DMS53 treated with DMSO at 0.1 percent for 48 hours (cell line): ENCODE measurements around the gene SOCS7.
"Not testable (repeated sequence)": the region's sequence is repeated elsewhere in the genome, so short reads cannot be mapped to it uniquely, and the experiment has no call there.

Experiments
- DNase-seq: peaks from one replicate; lab custom pipeline; 2025; ENCODE audit not compliant: unreplicated experiment; lab: John Stamatoyannopoulos, UW

The SOCS7 gene

DNA sequence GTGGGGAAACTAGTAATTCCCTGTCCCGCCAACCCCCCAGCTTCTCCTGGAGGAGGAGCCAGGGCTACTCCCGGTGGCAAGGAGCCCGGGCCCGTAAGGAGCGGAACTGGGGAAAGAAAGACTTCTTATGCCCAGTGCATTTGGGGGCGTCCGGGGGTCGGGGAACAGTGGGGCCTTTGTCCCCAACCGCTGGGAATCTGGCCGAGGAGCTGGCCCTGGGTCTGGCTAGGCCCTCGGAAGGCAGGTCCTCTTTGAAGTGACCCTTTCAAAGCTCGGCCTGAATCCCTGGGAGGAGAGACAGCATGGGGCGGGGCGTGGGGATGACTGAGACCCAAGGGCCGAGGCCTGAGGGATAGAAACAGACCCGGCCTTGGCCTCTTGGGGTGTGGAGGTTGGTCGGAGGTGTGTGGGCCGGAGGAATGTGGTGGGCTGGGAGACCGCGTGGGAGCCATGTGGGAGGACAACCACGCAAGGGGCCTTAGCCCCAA, 82.6 kb downstream of the SOCS7 start:
- no peak for DNase-seq

- no peak for DNase-seq
These were observed 84.2 kb downstream of the SOCS7 start for GRCh38 chr17:38435795-38436194.

GRCh38 chr17:38436386-38436785, 84.7 kb downstream of the SOCS7 start:
- DNase-seq: no peak

DNA sequence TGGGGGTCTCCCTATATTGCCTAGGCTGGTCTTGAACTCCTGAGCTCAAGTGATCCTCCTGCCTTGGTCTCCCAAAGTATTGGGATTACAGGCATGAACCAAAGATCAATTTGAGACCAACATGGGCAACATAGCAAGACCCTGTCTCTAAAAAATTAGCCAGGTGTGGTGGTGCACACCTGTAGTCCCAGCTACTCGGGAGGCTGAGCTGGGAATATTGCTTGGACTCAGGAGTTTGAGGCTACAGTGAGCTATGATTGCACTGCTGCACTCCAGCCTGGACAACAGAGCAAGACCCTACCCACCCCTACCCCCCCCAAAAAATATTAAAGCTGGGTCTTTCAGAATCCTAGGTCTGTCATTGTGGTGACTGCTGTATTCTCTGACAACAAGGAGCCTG, 85.7 kb downstream of the SOCS7 start:
- DNase-seq: not testable (repeated sequence)

GRCh38 chr17:38439436-38439835, 87.8 kb downstream of the SOCS7 start:
- no peak for DNase-seq

DNA sequence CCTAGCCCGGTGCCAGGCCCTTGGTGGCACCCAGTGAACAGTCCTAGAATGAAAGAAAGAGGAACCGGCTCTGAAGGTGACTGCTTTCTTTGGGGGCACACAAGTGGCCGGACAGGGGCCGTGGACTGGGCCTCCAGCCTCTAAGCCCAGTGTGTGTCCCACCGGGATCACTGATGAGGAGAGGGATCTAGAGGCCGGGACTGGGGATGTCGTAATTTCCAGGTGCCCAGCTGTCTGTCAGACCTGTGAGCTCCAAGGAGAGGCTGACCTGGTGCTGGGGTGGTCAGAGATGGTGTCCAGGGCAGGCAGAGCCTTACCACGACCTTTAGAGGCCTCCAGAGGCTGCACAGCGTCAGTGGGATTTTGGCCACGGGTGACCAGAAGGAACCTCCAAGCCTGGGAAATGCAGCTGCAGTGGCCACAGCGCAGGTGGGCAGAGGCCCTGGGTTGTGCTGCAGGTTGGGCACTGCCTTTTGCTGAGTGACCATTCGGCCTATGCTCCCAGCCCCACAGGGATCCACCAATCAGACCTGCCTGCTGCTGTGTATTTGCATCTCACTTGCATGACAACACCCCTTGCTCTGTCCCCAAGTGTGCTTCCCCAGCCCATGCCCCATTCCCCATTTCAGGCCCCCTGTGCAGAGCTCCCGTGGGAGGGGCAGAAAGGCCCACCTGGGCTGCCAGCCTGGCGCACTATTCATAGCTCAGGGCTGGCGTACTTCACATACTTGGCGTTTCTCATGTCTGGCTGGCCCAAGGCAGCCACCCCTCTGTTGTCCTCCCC, 89.2 kb downstream of the SOCS7 start:
- DNase-seq: no peak

DNA sequence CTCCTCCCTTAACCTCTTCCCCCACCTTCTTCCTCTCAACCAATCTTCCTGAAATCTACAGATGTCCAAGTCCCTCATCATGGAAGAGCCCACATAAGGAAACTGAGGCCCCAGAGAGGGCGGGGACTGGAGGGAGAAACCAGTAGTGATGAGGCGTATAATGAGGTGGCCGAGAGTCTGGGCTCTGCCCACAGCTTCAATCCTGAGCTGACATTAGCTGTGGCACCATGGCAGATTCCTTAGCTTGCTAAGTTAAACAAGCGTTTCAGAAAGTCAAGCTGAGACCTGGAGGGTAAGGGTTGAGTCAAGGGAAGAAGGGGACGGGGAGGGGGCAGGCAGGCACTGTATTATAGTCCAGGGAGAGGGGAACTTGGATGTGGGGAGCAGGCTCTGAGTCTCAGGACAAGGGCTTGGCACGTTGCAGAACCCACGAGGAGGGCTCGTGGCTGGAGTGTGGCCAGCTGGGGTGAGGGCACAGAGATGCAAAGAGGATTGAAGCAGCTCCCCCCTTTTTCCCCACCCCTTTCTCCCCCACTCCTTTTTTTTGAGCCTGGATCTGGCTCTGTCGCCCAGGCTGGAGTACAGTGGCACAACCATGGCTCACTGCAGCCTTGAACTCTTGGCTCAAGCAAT, 89.9 kb downstream of the SOCS7 start:
- DNase-seq: no peak

GRCh38 chr17:38442548-38442947, 90.9 kb downstream of the SOCS7 start:
- no peak for DNase-seq

GRCh38 chr17:38443356-38444031, 91.8 kb downstream of the SOCS7 start:
- DNase-seq: no peak

DNA sequence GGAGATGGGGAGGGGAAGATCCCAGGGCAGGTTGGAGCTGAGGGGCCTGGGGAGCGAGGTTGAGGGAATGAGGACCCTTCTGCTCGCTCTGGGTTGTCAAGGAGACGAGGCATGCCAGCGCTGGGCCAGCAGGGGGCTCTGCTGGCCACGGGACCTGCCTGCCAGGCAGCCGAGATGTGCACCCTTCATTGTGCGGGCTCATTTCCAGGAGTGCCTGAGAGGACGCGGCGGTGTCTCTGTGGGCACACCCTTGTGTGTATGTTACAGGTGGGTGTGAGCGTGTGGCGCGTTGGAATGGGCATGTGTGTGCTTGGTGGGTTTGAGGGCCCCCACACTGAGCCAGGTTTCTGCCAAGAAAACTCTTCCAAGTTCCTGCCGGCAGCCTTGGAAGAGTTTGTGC, 92.5 kb downstream of the SOCS7 start:
- peak; percentile 62 for DNase-seq

GRCh38 chr17:38447502-38448085, 96.0 kb downstream of the SOCS7 start:
- no peak for DNase-seq

GRCh38 chr17:38448208-38448771, 96.6 kb downstream of the SOCS7 start:
- DNase-seq: no peak

- DNase-seq: no peak
These were observed 97.7 kb downstream of the SOCS7 start for GRCh38 chr17:38449364-38449763.

DNA sequence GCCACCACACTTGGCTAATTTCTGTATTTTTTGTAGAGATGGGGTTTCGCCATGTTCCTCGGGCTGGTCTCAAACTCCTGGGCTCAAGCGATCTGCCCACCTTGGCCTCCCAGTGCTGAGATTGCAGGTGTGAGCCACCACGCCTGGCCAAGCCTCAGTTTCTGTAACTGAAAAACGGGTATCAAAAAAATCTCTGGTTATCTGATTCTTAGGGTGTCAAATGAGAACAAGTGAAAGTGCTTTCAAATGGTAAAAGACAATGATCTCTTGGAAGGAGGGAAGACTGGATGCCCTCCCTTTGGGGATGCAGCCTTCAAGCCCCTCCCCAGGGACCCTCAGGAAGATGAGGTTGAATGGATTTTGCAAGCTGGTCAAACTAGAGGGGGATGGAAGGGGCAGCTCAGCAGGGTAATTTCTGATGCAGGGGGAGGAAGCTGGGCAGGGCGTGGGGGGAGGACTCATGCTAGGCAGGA, 98.9 kb downstream of the SOCS7 start:
- no peak for DNase-seq

DNA sequence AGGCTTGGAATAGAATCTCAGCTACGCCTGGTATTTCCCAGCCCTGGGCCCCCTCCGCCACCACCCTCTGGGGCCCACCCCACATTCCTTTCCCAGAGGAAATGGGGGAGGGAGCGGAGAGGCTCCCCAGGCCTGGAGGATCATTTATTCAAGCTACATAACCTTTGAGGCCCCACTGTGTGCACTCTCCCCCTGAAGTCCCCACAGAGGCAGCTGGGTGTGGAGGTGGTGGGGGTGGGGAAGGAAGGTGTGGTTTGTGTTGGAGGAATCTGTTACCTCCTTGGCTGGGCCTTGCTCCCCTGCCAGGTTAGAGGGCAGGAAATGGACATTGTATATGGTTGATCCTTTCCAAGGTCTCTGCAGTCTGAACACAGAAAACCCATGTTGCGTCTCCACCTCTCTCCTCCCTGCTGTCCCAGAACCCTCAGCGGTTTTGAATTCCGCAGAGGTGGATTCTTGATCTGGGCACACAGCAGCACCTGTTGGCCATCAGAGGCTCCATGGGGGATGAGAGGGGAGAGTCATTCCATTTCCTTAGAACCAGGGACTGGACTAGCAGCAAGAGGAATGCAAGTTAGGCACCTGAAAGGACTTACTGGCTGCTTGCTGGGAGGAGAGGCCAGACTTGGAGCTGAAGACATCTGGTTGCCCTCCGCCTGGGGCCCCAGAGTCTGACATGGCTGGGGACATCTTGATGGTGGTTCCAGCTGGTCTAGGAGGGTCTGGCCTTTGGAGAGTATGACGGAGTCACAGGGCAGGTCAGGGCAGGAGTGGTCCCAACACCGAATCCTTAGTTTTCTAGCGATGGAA, 99.6 kb downstream of the SOCS7 start:
- DNase-seq: no peak

DNA sequence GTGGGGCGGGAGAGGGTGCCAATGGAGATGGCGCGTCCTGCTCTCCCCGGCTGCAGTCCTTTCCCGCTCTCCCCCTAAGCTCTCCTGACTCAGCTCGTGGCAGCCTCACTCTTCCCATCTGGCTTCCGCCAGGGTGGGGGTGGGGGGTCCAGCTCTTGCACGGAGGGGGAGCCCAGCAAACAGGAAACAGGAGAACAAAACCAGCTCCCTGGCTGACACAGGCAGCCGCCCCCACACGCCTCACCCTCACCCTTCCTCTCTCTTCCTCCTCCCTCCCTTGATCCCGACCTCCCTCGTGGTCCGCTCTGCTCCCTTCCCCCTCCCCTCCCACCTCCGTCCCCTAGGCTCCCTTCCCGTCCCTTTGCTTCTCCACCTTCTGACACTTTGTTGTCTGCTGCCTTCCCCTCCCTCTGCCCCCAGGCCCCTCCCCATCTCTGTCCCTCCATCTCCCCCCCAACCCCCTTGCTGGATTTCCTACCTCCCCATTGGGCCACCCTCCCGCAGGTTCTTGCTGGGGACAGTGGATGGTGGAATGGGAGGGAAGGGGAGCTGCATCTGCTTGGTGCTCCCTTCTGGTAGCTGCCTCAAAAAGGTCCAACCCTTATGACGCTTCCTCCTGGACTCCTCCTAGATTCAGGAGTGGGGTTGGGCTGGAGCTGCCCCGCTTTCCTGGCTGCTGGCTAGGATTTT, 100.3 kb downstream of the SOCS7 start:
- DNase-seq: no peak

DNA sequence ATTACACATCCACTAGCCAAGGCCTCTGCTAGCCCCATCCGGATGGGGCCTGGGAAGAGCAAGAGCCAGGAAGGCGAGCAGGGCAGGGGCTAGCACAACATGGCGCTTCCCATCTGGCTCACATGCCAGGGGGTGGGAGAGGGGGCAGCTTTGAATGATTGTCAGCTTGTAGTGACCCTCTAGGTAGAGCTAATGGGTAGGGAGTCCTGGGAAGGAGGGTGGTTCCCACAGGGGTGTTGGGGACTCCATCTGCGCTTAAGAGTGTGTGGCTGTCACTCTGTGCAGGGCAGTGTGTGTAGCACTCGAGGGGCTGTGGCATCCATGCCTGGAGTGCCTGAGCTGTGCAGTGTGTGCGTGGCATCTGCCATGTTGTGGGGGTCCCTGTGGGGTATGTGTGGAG, 101.1 kb downstream of the SOCS7 start:
- DNase-seq: no peak

DNA sequence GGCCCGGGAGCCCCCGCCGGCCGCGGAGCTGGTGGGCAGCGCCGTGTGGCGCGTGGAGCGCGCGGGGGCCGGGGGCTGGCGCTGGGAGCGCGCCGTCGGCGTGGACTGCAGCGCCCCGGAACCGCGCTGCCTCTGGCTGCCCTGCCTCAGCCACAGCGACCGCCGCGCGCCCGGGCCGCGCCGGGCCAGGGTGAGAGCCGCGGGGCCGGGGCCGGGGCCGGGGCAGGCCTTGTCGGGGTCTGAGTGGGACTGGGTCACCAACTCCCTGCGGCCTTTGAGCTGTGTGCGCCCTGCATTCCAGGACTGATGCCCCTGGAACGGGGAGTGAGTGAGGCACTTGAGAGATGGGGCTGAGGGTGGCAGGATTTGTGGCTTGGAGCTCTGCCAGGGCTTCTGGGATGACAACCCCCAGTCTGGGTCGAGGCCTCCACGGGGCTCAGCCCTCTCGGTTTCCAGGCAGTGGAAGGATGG, 102.3 kb downstream of the SOCS7 start:
- no peak for DNase-seq

GRCh38 chr17:38454532-38454931, 102.9 kb downstream of the SOCS7 start:
- no peak for DNase-seq
